H1 (cell line): ENCODE data around the gene FBXO44. TPM values are rescaled to one million over a fixed set of nuclear protein-coding genes. Genes with fewer than 3 reads are reported as not detected.

Experiments used
- CTCF ChIA-PET: fragments of 300-600 bp; sonication (Branson Sonifier 250); formaldehyde crosslinking; loops from one replicate; lab custom pipeline; 2021; ENCODE audit not compliant: partially characterized antibody; lab: Charles Lee
- POLR2A ChIA-PET: fragments of 300-600 bp; sonication (Branson Sonifier 250); formaldehyde crosslinking; loops from one replicate; lab custom pipeline; 2021; ENCODE audit warnings: inconsistent platforms; ENCODE audit not compliant: partially characterized antibody; lab: Charles Lee
- DNase-seq, 2 experiments: peaks; one replicate each; pipeline versions ENCODE4 v3.0.0 to v3.0.0-alpha.2; 2010 to 2022; ENCODE audit warnings: low spot score in 2 of 2, low read depth in 1 of 2, mixed read lengths in 1 of 2
- FAIRE-seq: peaks from 2 replicates; lab custom pipeline; 2011; peaks lifted over from hg19 to GRCh38; lab: Jason Lieb, UNC
- H2AFZ ChIP-seq: 2 replicates; pipeline ENCODE4 v1.8.1; 2012; ENCODE audit warnings: low read length, inconsistent platforms
- H2AK5ac ChIP-seq: 2 replicates; pipeline ENCODE4 v1.6.1; 2013; ENCODE audit warnings: low read depth, low read length
- H2BK120ac ChIP-seq: replicated peaks from 2 replicates; pipeline ENCODE3; 2013; ENCODE audit warnings: low read depth, low read length, inconsistent platforms
- H2BK12ac ChIP-seq: 2 replicates; pipeline ENCODE4 v1.6.1; 2013; ENCODE audit warnings: low read depth, low read length
- H2BK15ac ChIP-seq: 2 replicates; pipeline ENCODE4 v1.6.1; 2013; ENCODE audit warnings: low read length
- H2BK20ac ChIP-seq: 2 replicates; pipeline ENCODE4 v1.6.1; 2013; ENCODE audit warnings: low read length
- H2BK5ac ChIP-seq: 2 replicates; pipeline ENCODE4 v1.6.1; 2013; ENCODE audit warnings: low read depth, low read length
- H3K14ac ChIP-seq: 2 replicates; pipeline ENCODE4 v1.6.1; 2013; ENCODE audit warnings: inconsistent platforms; ENCODE audit not compliant: insufficient read length
- H3K18ac ChIP-seq: 2 replicates; pipeline ENCODE4 v1.6.1; 2013; ENCODE audit warnings: low read length; ENCODE audit errors: extremely low read depth
- H3K23ac ChIP-seq: 2 replicates; pipeline ENCODE4 v1.6.1; 2013; ENCODE audit warnings: inconsistent platforms; ENCODE audit not compliant: insufficient read length
- H3K23me2 ChIP-seq: 2 replicates; pipeline ENCODE4 v1.6.1; 2013; ENCODE audit warnings: low read depth, low read length
- H3K27ac ChIP-seq: 2 replicates; pipeline ENCODE4 v1.6.1; 2011; ENCODE audit warnings: low read depth, low read length, inconsistent platforms
- H3K27me3 ChIP-seq, 4 experiments: replicated peaks in 1 of 4; 1 replicate in 1 of 4; 2 replicates in 3 of 4; pipeline versions ENCODE4 v1.6.1 to v1.8.1; 2011 to 2013; ENCODE audit warnings: low read length in 3 of 4, mild to moderate bottlenecking in 3 of 4, inconsistent platforms in 2 of 4, mixed read lengths in 2 of 4, moderate library complexity in 1 of 4; ENCODE audit not compliant: control insufficient read depth in 3 of 4, insufficient read depth in 3 of 4; ENCODE audit errors: extremely low read depth in 1 of 4
- H3K36me3 ChIP-seq, 4 experiments: 2 replicates each; pipeline versions ENCODE4 v1.6.1 to v1.8.1; 2011 to 2013; ENCODE audit warnings: mild to moderate bottlenecking in 4 of 4, low read length in 3 of 4, moderate library complexity in 2 of 4, control low read depth in 1 of 4, inconsistent platforms in 1 of 4; ENCODE audit not compliant: insufficient read depth in 4 of 4, control insufficient read depth in 2 of 4
- H3K4ac ChIP-seq: replicated peaks from 2 replicates; pipeline ENCODE3; 2013; ENCODE audit warnings: low read length, low read depth, mixed read lengths, inconsistent platforms; ENCODE audit not compliant: insufficient read length
- H3K4me1 ChIP-seq, 4 experiments: replicated peaks in 1 of 4; 1 replicate in 1 of 4; 2 replicates in 3 of 4; pipeline versions ENCODE4 v1.6.1 to v1.8.1; 2011 to 2013; ENCODE audit warnings: low read length in 3 of 4, inconsistent platforms in 2 of 4, mixed read lengths in 1 of 4; ENCODE audit not compliant: insufficient read depth in 4 of 4, control insufficient read depth in 3 of 4
- H3K4me2 ChIP-seq, 2 experiments: 2 replicates each; pipeline versions ENCODE4 v1.6.1 to v1.8.1; 2011 to 2013; ENCODE audit warnings: low read depth in 2 of 2, low read length in 2 of 2, control low read depth in 1 of 2, inconsistent platforms in 1 of 2, mild to moderate bottlenecking in 1 of 2; ENCODE audit not compliant: insufficient read depth in 1 of 2
- H3K4me3 ChIP-seq, 4 experiments: fragments of 200-600, 300-600 bp in 1 of 4; sonication (generic), shearing (Covaris generic), sonication (Bioruptor Twin) in 1 of 4; 2 replicates each; pipeline versions ENCODE4 v1.5.1 to v1.8.1; 2011 to 2016; ENCODE audit warnings: low read length in 4 of 4, low read depth in 3 of 4, control low read depth in 2 of 4, inconsistent platforms in 2 of 4, mild to moderate bottlenecking in 2 of 4, mixed read lengths in 1 of 4, moderate library complexity in 1 of 4; ENCODE audit not compliant: insufficient read depth in 2 of 4; ENCODE audit errors: extremely low read depth in 1 of 4
- H3K56ac ChIP-seq: replicated peaks from 2 replicates; pipeline ENCODE3; 2013; ENCODE audit warnings: low read depth, mild to moderate bottlenecking, mixed read lengths, low read length, inconsistent platforms; ENCODE audit not compliant: insufficient read length
- H3K79me1 ChIP-seq: 2 replicates; pipeline ENCODE4 v1.6.1; 2013; ENCODE audit warnings: low read depth, low read length, control low read depth
- H3K79me2 ChIP-seq, 2 experiments: 2 replicates each; pipeline versions ENCODE4 v1.6.1 to v1.8.1; 2012 to 2013; ENCODE audit warnings: low read length in 2 of 2, mild to moderate bottlenecking in 2 of 2, inconsistent platforms in 1 of 2; ENCODE audit not compliant: insufficient read depth in 2 of 2, control insufficient read depth in 1 of 2
- H3K9ac ChIP-seq, 4 experiments: replicated peaks in 1 of 4; 1 replicate in 1 of 4; 2 replicates in 3 of 4; pipeline versions ENCODE4 v1.6.1 to v1.8.1; 2011 to 2013; ENCODE audit warnings: low read depth in 3 of 4, low read length in 3 of 4, control low read depth in 2 of 4, mild to moderate bottlenecking in 2 of 4, moderate library complexity in 2 of 4, inconsistent platforms in 1 of 4; ENCODE audit errors: extremely low read depth in 1 of 4
- H3K9me3 ChIP-seq, 2 experiments: 2 replicates each; pipeline versions ENCODE4 v1.6.1 to v1.8.1; 2012 to 2013; ENCODE audit warnings: mild to moderate bottlenecking in 2 of 2, moderate library complexity in 2 of 2, control low read depth in 1 of 2, inconsistent platforms in 1 of 2, low read depth in 1 of 2, low read length in 1 of 2, mixed read lengths in 1 of 2; ENCODE audit not compliant: insufficient read depth in 2 of 2
- H4K20me1 ChIP-seq, 2 experiments: replicated peaks in 1 of 2; 2 replicates each; pipeline versions ENCODE3 to v1.8.1; 2011 to 2013; ENCODE audit warnings: inconsistent platforms in 2 of 2, low read length in 2 of 2, mild to moderate bottlenecking in 1 of 2; ENCODE audit not compliant: insufficient read depth in 2 of 2, control insufficient read depth in 1 of 2
- H4K5ac ChIP-seq: 2 replicates; pipeline ENCODE4 v1.6.1; 2013; ENCODE audit warnings: low read length, low read depth, mixed read lengths, inconsistent platforms; ENCODE audit not compliant: insufficient read length
- H4K8ac ChIP-seq: 2 replicates; pipeline ENCODE4 v1.8.0; 2013; ENCODE audit warnings: mild to moderate bottlenecking, moderate library complexity, low read length, inconsistent platforms; ENCODE audit not compliant: insufficient read depth; ENCODE audit errors: extremely low read depth
- H4K91ac ChIP-seq: replicated peaks from 2 replicates; pipeline ENCODE3; 2013; ENCODE audit warnings: low read length, mixed read lengths, inconsistent platforms; ENCODE audit not compliant: insufficient read length
- BACH1 ChIP-seq: IDR thresholded peaks from 2 replicates; pipeline ENCODE4 v1.6.1; 2012; ENCODE audit warnings: low read length, improper control_type of control experiment
- JUND ChIP-seq: IDR thresholded peaks from 2 replicates; pipeline ENCODE4 v1.6.1; 2011; ENCODE audit warnings: mild to moderate bottlenecking, improper control_type of control experiment, low read length
- POLR2A ChIP-seq, 2 experiments: IDR thresholded peaks; 1 replicate in 1 of 2; 2 replicates in 1 of 2; pipeline ENCODE4 v1.6.1; 2011; ENCODE audit warnings: low read depth in 2 of 2, low read length in 2 of 2, mild to moderate bottlenecking in 2 of 2; ENCODE audit errors: control extremely low read depth in 1 of 2
- SIRT6 ChIP-seq: IDR thresholded peaks from one replicate; pipeline ENCODE4 v1.7.1; 2012; ENCODE audit warnings: low read length, inconsistent platforms
- WGBS, 2 experiments: shearing (Covaris generic) in 1 of 2; methylation state at CpG; one replicate each; pipeline versions ENCODE4 v1.1.6 to v1.1.7; 2013 to 2015; ENCODE audit warnings: low lambda C conversion rate in 2 of 2, mixed read lengths in 2 of 2, inconsistent platforms in 1 of 2, low coverage in 1 of 2, missing lambda C conversion rate in 1 of 2; ENCODE audit not compliant: insufficient replicate concordance in 2 of 2, insufficient coverage in 1 of 2, insufficient read length in 1 of 2; ENCODE audit errors: extremely low coverage in 1 of 2, missing lambda C conversion rate in 1 of 2; 5-methylcytosine and 5-hydroxymethylcytosine counted together
- polyA plus RNA-seq, 7 experiments: library from polyadenylated mRNA; depleted of rRNA in 3 of 7; stranded (reverse) in 5 of 7; unstranded in 2 of 7; fragments of >200 nt in 5 of 7; fragments of 200-250 nt in 2 of 7; gene quantifications; 1 replicate in 5 of 7; 2 replicates in 1 of 7; 4 replicates in 1 of 7; pipeline versions ENCODE4 v1.2.1 to v1.2.3, GENCODE V29; 2011 to 2013; ENCODE audit warnings: missing spikeins in 2 of 7, mixed read lengths in 2 of 7
- total RNA-seq: library from RNA; stranded (reverse); fragmentation: NEBNext Ultra II Directional; extraction: Animal tissue kit (Norgen Biotek cat#: 25700); gene quantifications from 2 replicates; pipeline ENCODE4 v1.2.1, GENCODE V29; 2021

Gene FBXO44
- total and polyA plus RNA-seq, 2 of the 8 experiments (the other 6 are each of a cell fraction or from before 2014, with no cell fraction given) = 27.0 to 27.2 TPM

GRCh38 chr1:11693024-11693590 is 38.4 kb downstream of the FBXO44 start:
- DNase-seq (no peak), FAIRE-seq (no peak)
- H3K23ac ChIP-seq = no peak overlapping the region
- no peak overlapping the region; the same call in 1 of the 2 replicates for H2AK5ac ChIP-seq
- H3K27me3 ChIP-seq = peaks cover 0 to 2% (median 0%) of the 10 kb centered on the region in 4 experiments; a peak in 2 of 7 replicates
- H3K4me2 ChIP-seq = peak overlapping the region; percentile 71 to 80; a peak in 3 of 4 replicates
- 62% methylated on average over 6 of the region's 6 CpGs; no CpG with 5 or more reads in 1 of the 2 experiments for WGBS, 2 experiments
- no peaks in the 10 kb centered on the region for H3K36me3 ChIP-seq
- POLR2A ChIA-PET = interaction anchor here (1.0 to 32.0 kb wide), 10 partner anchors 17 to 216 kb away, joined by 3 to 1025 read pairs (median 4); partner anchors contain the start of genes AGTRAP, FBXO2, FBXO6 and MAD2L2
- H3K4me3 ChIP-seq = peak overlapping the region in 3 of 4 experiments; percentile 75 to 99 (median 79); a peak in 4 of 8 replicates
- H3K79me2 ChIP-seq = peaks cover 8 to 55% of the 10 kb centered on the region in 2 experiments
- no peak overlapping the region for H3K4ac ChIP-seq
- H4K5ac ChIP-seq = no peak overlapping the region
- H4K20me1 ChIP-seq = peaks cover 0 to 4% of the 10 kb centered on the region in 2 experiments
- no peaks in the 10 kb centered on the region for H3K9me3 ChIP-seq
- H3K56ac ChIP-seq = no peak overlapping the region
- H3K9ac ChIP-seq = peak overlapping the region in 1 of 4 experiments; percentile 33; a peak in 1 of 7 replicates
- peaks cover 19% of the 10 kb centered on the region for H3K79me1 ChIP-seq
- H3K23me2 ChIP-seq = peaks cover 23% of the 10 kb centered on the region
- peak overlapping the region; percentile 68; the same call in 1 of the 2 replicates for H3K18ac ChIP-seq
- H4K8ac ChIP-seq = no peak overlapping the region
- H3K27ac ChIP-seq = no peak overlapping the region
- H2BK12ac ChIP-seq = peak overlapping the region; percentile 18; the same call in 1 of the 2 replicates
- H2BK5ac ChIP-seq = peak overlapping the region; percentile 48; the same call in 1 of the 2 replicates
- peak overlapping the region; percentile 53; the same call in 1 of the 2 replicates for H2BK15ac ChIP-seq
- H2BK20ac ChIP-seq = peak overlapping the region; percentile 86; the same call in 1 of the 2 replicates
- H3K14ac ChIP-seq = no peak overlapping the region
- CTCF ChIA-PET = interaction anchor here (1.5 to 7.3 kb wide), 7 partner anchors 8 to 56 kb away, joined by 5 to 129 read pairs (median 11); partner anchors contain the start of gene FBXO6
- H4K91ac ChIP-seq = no peak overlapping the region
- no peak overlapping the region for H2BK120ac ChIP-seq
- no peak overlapping the region for H2AFZ ChIP-seq
- peaks cover 8 to 38% (median 26%) of the 10 kb centered on the region in 4 experiments for H3K4me1 ChIP-seq
- TF ChIP-seq SIRT6 (no peak), BACH1 (no peak), POLR2A (IDR thresholded peaks at IDR 0.05; ENCODE audit: control extremely low read depth in 1 of 2, low read depth in 2 of 2, low read length in 2 of 2) (0 out of 3 replicates have a peak, but pooled peaks of 1 of the 2 experiments have one; percentile 8), JUND (no peak)
